Keratinocyte (primary cell): ENCODE measurements around the gene AFG1L. TPM values are rescaled to one million over a fixed set of nuclear protein-coding genes. Genes with fewer than 3 reads are reported as not detected.

Experiments
- DNase-seq: peaks from one replicate; pipeline ENCODE4 v3.0.0-alpha.2; 2011; ENCODE audit warnings: low read depth, missing footprints, low spot score
- FAIRE-seq: peaks from 2 replicates; lab custom pipeline; 2011; peaks lifted over from hg19 to GRCh38; lab: Jason Lieb, UNC
- H2AFZ ChIP-seq: 2 replicates; pipeline ENCODE4 v1.6.0; 2012; ENCODE audit warnings: low read length, control low read depth, inconsistent platforms; ENCODE audit not compliant: control insufficient read depth
- H3K27ac ChIP-seq: 2 replicates; pipeline ENCODE4 v1.5.1; 2011; ENCODE audit warnings: low read length; ENCODE audit not compliant: control insufficient read depth, insufficient read depth
- H3K27me3 ChIP-seq: 3 replicates; pipeline ENCODE4 v1.6.0; 2011; ENCODE audit warnings: low read length; ENCODE audit not compliant: control insufficient read depth, insufficient read depth; ENCODE audit errors: extremely low read depth
- H3K36me3 ChIP-seq, 2 experiments: 2 replicates in 1 of 2; 3 replicates in 1 of 2; pipeline ENCODE4 v1.5.1; 2011; ENCODE audit warnings: low read length in 2 of 2, mild to moderate bottlenecking in 1 of 2; ENCODE audit not compliant: control insufficient read depth in 2 of 2, insufficient read depth in 2 of 2; ENCODE audit errors: extremely low read depth in 1 of 2
- H3K4me1 ChIP-seq: 3 replicates; pipeline ENCODE4 v1.5.1; 2011; ENCODE audit warnings: low read length; ENCODE audit not compliant: control insufficient read depth, insufficient read depth; ENCODE audit errors: extremely low read depth
- H3K4me2 ChIP-seq: 3 replicates; pipeline ENCODE4 v1.6.0; 2011; ENCODE audit warnings: low read depth, low read length; ENCODE audit not compliant: control insufficient read depth, insufficient read depth; ENCODE audit errors: extremely low read depth
- H3K4me3 ChIP-seq, 3 experiments: fragments of 200-600 bp in 1 of 3; sonication (generic) in 1 of 3; 2 replicates in 2 of 3; 3 replicates in 1 of 3; pipeline ENCODE4 v1.5.1; 2011 to 2016; ENCODE audit warnings: low read length in 3 of 3, mild to moderate bottlenecking in 3 of 3, control low read depth in 2 of 3, inconsistent platforms in 1 of 3, low read depth in 1 of 3, mixed read lengths in 1 of 3, mixed run types in 1 of 3, moderate library complexity in 1 of 3; ENCODE audit not compliant: control insufficient read depth in 2 of 3, insufficient read depth in 2 of 3; ENCODE audit errors: extremely low read depth in 1 of 3
- H3K79me2 ChIP-seq: 2 replicates; pipeline ENCODE4 v1.6.0; 2012; ENCODE audit warnings: low read length; ENCODE audit not compliant: control insufficient read depth, insufficient read depth
- H3K9ac ChIP-seq: 3 replicates; pipeline ENCODE4 v1.6.0; 2011; ENCODE audit warnings: low read length; ENCODE audit not compliant: control insufficient read depth, insufficient read depth; ENCODE audit errors: extremely low read depth
- H3K9me1 ChIP-seq: 3 replicates; pipeline ENCODE4 v1.6.0; 2011; ENCODE audit warnings: low read length; ENCODE audit not compliant: control insufficient read depth, insufficient read depth; ENCODE audit errors: extremely low read depth
- H3K9me3 ChIP-seq: 2 replicates; pipeline ENCODE4 v1.5.1; 2012; ENCODE audit warnings: low read depth, low read length; ENCODE audit not compliant: control insufficient read depth
- H4K20me1 ChIP-seq: 3 replicates; pipeline ENCODE4 v1.6.0; 2011; ENCODE audit warnings: low read length; ENCODE audit not compliant: control insufficient read depth, insufficient read depth; ENCODE audit errors: extremely low read depth
- CTCF ChIP-seq, 3 experiments: IDR thresholded peaks in 1 of 3; conservative IDR thresholded peaks in 1 of 3; optimal IDR thresholded peaks in 1 of 3; 2 replicates in 2 of 3; 3 replicates in 1 of 3; pipeline versions ENCODE3 to v1.5.1; 2011; ENCODE audit warnings: low read length in 3 of 3, mild to moderate bottlenecking in 3 of 3, moderate library complexity in 2 of 3, control low read depth in 1 of 3, inconsistent platforms in 1 of 3; ENCODE audit not compliant: insufficient read depth in 2 of 3; ENCODE audit errors: extremely low read depth in 1 of 3
- EZH2 ChIP-seq: IDR thresholded peaks from one replicate; pipeline ENCODE4 v1.6.1; 2012; ENCODE audit warnings: inconsistent platforms, mild to moderate bottlenecking, low read length, moderate library complexity
- dilution Hi-C: fragments of 300-500 bp; cut with MboI; formaldehyde crosslinking; loops from one replicate; pipeline ENCODE4 v1.7.0; 2020; ENCODE audit warnings: low sequenced_read_pairs; ENCODE audit not compliant: extremely low pct_ligation_motif_present
- polyA plus RNA-seq, 5 experiments: library from polyadenylated mRNA; depleted of rRNA in 3 of 5; stranded (reverse) in 3 of 5; stranded (forward) in 1 of 5; unstranded in 1 of 5; fragments of >200 nt; gene quantifications; 1 replicate in 1 of 5; 2 replicates in 3 of 5; 3 replicates in 1 of 5; pipeline versions ENCODE4 v1.2.1 to v1.2.3, GENCODE V29; 2011 to 2012; ENCODE audit warnings: missing spikeins in 2 of 5, low read depth in 1 of 5, low replicate concordance in 1 of 5

AFG1L gene
- polyA plus RNA-seq, 1 donor (not counting 4 experiments of a cell fraction or from before 2014, with no cell fraction given), result 3.1 TPM

GRCh38 chr6:108359901-108360882 lies 65.3 kb downstream of the AFG1L start:
- Histone ChIP-seq H3K36me3 (no peaks in the 10 kb centered on the region), H3K27me3 (no peaks in the 10 kb centered on the region), H3K9me1 (peaks cover 2% of the 10 kb centered on the region), H3K27ac (no peak overlapping the region), H3K4me2 (no peak overlapping the region), H3K9ac (no peak overlapping the region), H3K79me2 (no peaks in the 10 kb centered on the region), H3K4me3 (no peak overlapping the region), H3K4me1 (peaks cover 7% of the 10 kb centered on the region), H4K20me1 (no peaks in the 10 kb centered on the region), H2AFZ (no peak overlapping the region), H3K9me3 (no peaks in the 10 kb centered on the region)
- FAIRE-seq (no peak), DNase-seq (no peak)
- no peak for TF ChIP-seq CTCF (optimal IDR thresholded peaks at IDR 0.05 in 1 of 3, IDR thresholded peaks at IDR 0.05 in 1 of 3, conservative IDR thresholded peaks at IDR 0.05 in 1 of 3; ENCODE audit: extremely low read depth in 1 of 3, insufficient read depth in 2 of 3, low read length in 3 of 3)
- no peak for TF ChIP-seq EZH2
- dilution Hi-C loops, result no loop called here

GRCh38 chr6:108360919-108361311 lies 66.1 kb downstream of the AFG1L start:
- no peak overlapping the region for H3K27ac ChIP-seq
- no peaks in the 10 kb centered on the region for H3K27me3 ChIP-seq
- H2AFZ ChIP-seq, result no peak overlapping the region
- H3K4me3 ChIP-seq, result no peak overlapping the region
- H3K9ac ChIP-seq, result no peak overlapping the region
- peaks cover 7% of the 10 kb centered on the region for H3K4me1 ChIP-seq
- no peaks in the 10 kb centered on the region for H3K36me3 ChIP-seq
- no peak overlapping the region for H3K4me2 ChIP-seq
- H3K9me1 ChIP-seq, result peaks cover 2% of the 10 kb centered on the region
- H3K79me2 ChIP-seq, result no peaks in the 10 kb centered on the region
- FAIRE-seq (no peak), DNase-seq (no peak)
- dilution Hi-C loops, result no loop called here
- H4K20me1 ChIP-seq, result no peaks in the 10 kb centered on the region
- TF ChIP-seq CTCF (optimal IDR thresholded peaks at IDR 0.05 in 1 of 3, IDR thresholded peaks at IDR 0.05 in 1 of 3, conservative IDR thresholded peaks at IDR 0.05 in 1 of 3; ENCODE audit: extremely low read depth in 1 of 3, insufficient read depth in 2 of 3, low read length in 3 of 3) (no peak), EZH2 (no peak)
- H3K9me3 ChIP-seq, result no peaks in the 10 kb centered on the region
